Transverse colon (tissue), 4 donors: Measurements from ENCODE around the gene ARF1.

Experiments used
- EP300 ChIP-seq: sonication (generic); formaldehyde crosslinking; IDR thresholded peaks from one replicate; pipeline ENCODE4 v1.6.1; 2017; ENCODE audit warnings: antibody characterized with exemption, low read depth
- POLR2A ChIP-seq: fragments of 450-650 bp; IDR thresholded peaks from one replicate; pipeline ENCODE4 v1.6.1; 2016; ENCODE audit warnings: antibody characterized with exemption, mild to moderate bottlenecking, moderate library complexity
- POLR2AphosphoS5 ChIP-seq, 3 donors: sonication (generic); formaldehyde crosslinking; IDR thresholded peaks; one replicate each; pipeline ENCODE4 v1.6.1; 2016; ENCODE audit warnings: antibody characterized with exemption in 3 of 3
- TF ChIP-seq, protein P1 (sequence below), 5 experiments: fragments of 200-600 bp in 3 of 5; fragments of 450-650 bp in 2 of 5; sonication (generic) in 3 of 5; IDR thresholded peaks; 1 replicate in 2 of 5; 2 replicates in 3 of 5; pipeline ENCODE4 v1.5.1; 2016 to 2017; ENCODE audit warnings: antibody characterized with exemption in 5 of 5, inconsistent platforms in 3 of 5, mild to moderate bottlenecking in 2 of 5, moderate library complexity in 1 of 5

DNA sequence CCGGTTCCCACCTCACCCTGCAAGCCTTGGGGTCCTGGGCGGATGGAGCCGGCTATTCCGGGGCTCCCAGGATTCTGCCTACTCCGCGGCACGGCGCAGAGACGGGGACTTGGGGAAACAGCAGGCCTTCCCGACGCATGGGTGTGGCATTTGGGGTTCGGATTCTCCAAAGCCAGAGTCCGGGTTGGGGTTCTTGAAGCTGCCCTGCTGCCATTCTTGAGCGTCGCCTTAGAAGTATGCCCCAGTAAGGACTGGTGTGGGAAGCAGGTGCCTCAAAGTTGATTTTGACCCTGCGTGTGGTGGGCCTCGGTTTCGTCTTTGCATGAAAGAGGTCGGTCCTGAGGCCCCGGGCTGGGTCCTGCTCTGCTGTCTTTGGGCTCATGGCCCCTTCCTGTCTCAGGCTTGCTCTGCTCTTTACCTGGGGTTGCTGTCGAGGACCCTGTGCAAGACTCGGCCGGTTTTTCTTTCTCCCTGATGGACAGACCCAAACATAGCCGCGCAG lies 58.3 kb downstream of the ARF1 start:
- TF ChIP-seq, protein P1, sequence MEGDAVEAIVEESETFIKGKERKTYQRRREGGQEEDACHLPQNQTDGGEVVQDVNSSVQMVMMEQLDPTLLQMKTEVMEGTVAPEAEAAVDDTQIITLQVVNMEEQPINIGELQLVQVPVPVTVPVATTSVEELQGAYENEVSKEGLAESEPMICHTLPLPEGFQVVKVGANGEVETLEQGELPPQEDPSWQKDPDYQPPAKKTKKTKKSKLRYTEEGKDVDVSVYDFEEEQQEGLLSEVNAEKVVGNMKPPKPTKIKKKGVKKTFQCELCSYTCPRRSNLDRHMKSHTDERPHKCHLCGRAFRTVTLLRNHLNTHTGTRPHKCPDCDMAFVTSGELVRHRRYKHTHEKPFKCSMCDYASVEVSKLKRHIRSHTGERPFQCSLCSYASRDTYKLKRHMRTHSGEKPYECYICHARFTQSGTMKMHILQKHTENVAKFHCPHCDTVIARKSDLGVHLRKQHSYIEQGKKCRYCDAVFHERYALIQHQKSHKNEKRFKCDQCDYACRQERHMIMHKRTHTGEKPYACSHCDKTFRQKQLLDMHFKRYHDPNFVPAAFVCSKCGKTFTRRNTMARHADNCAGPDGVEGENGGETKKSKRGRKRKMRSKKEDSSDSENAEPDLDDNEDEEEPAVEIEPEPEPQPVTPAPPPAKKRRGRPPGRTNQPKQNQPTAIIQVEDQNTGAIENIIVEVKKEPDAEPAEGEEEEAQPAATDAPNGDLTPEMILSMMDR (IDR thresholded peaks at IDR 0.05) = no peak
- TF ChIP-seq POLR2A = no peak
- no peak for TF ChIP-seq EP300
- TF ChIP-seq POLR2AphosphoS5 (IDR thresholded peaks at IDR 0.05) = no peak
